Measurements from ENCODE around the gene KISS1.

DNA sequence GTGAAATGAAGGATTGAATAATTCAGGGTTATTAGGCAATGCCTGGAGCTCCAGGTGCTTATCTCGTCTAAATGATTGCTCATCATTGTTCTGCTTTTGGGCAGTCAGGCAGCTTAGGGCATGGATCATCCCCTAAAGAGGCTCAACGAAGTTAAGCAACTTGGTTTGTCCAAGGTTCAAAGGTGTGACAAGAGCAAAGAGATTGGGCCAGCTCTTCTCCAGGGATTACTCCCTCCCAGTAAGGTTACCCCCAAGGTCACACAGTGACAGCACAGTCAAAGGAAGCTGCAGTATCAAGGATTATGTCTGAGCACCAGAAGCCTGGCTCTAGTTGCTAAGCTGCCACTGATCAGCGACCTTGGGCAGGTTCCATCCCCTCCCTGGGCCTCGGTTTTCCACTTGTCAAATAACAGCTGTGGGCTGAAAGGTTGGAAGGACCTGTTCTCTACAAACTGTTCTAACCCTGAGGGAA is 51.2 kb downstream of the KISS1 start:
- TF ChIP-seq, protein P1, sequence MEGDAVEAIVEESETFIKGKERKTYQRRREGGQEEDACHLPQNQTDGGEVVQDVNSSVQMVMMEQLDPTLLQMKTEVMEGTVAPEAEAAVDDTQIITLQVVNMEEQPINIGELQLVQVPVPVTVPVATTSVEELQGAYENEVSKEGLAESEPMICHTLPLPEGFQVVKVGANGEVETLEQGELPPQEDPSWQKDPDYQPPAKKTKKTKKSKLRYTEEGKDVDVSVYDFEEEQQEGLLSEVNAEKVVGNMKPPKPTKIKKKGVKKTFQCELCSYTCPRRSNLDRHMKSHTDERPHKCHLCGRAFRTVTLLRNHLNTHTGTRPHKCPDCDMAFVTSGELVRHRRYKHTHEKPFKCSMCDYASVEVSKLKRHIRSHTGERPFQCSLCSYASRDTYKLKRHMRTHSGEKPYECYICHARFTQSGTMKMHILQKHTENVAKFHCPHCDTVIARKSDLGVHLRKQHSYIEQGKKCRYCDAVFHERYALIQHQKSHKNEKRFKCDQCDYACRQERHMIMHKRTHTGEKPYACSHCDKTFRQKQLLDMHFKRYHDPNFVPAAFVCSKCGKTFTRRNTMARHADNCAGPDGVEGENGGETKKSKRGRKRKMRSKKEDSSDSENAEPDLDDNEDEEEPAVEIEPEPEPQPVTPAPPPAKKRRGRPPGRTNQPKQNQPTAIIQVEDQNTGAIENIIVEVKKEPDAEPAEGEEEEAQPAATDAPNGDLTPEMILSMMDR (IDR thresholded peaks at IDR 0.05; ENCODE audit: low read depth, low read length) = no peak
- TF ChIP-seq POLR2A (IDR thresholded peaks at IDR 0.05; ENCODE audit: extremely low read depth, insufficient read length) = no peak
